ENCODE results near the gene TBC1D20. TPM values are rescaled to one million over a fixed set of nuclear protein-coding genes. Genes with fewer than 3 reads are reported as not detected.

TBC1D20 gene
- total RNA-seq, 1 donor from 2014 or later: 31.8 TPM

DNA sequence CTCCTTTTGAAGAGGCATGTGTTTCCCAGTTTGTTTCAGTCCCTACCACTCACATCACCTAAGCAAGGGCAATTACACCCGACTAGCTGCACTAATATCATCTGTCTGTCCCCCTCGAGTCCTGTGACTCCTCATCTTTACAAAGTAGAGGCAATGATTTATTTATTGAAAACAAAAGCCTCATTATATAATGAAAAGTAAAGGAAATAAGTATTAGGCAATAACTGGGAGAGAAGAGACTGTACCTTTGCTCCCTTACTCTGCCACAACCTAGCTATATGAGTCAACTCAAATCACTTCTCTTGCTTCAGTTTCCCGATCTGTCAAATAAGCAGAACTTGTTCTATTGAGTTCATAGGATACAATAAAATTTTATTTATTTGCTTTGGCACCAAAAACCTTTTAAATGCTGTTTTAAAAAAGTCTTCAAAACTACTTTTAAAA lies 42.3 kb upstream of the TBC1D20 start:
- H3K27me3 Mint-ChIP-seq: no peaks in the 10 kb centered on the region
- no peaks in the 10 kb centered on the region for H3K9me3 Mint-ChIP-seq
- H3K4me1 Mint-ChIP-seq (ENCODE audit: unreplicated experiment): peaks cover 4% of the 10 kb centered on the region
- H3K36me3 Mint-ChIP-seq: peaks cover 37% of the 10 kb centered on the region
- TF ChIP-seq, protein P1, sequence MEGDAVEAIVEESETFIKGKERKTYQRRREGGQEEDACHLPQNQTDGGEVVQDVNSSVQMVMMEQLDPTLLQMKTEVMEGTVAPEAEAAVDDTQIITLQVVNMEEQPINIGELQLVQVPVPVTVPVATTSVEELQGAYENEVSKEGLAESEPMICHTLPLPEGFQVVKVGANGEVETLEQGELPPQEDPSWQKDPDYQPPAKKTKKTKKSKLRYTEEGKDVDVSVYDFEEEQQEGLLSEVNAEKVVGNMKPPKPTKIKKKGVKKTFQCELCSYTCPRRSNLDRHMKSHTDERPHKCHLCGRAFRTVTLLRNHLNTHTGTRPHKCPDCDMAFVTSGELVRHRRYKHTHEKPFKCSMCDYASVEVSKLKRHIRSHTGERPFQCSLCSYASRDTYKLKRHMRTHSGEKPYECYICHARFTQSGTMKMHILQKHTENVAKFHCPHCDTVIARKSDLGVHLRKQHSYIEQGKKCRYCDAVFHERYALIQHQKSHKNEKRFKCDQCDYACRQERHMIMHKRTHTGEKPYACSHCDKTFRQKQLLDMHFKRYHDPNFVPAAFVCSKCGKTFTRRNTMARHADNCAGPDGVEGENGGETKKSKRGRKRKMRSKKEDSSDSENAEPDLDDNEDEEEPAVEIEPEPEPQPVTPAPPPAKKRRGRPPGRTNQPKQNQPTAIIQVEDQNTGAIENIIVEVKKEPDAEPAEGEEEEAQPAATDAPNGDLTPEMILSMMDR (conservative IDR thresholded peaks at IDR 0.05): no peak
- no peak overlapping the region for H3K4me3 Mint-ChIP-seq
- H3K27ac Mint-ChIP-seq: no peak overlapping the region
- no peak for DNase-seq (ENCODE audit: extremely low spot score, unreplicated experiment)

DNA sequence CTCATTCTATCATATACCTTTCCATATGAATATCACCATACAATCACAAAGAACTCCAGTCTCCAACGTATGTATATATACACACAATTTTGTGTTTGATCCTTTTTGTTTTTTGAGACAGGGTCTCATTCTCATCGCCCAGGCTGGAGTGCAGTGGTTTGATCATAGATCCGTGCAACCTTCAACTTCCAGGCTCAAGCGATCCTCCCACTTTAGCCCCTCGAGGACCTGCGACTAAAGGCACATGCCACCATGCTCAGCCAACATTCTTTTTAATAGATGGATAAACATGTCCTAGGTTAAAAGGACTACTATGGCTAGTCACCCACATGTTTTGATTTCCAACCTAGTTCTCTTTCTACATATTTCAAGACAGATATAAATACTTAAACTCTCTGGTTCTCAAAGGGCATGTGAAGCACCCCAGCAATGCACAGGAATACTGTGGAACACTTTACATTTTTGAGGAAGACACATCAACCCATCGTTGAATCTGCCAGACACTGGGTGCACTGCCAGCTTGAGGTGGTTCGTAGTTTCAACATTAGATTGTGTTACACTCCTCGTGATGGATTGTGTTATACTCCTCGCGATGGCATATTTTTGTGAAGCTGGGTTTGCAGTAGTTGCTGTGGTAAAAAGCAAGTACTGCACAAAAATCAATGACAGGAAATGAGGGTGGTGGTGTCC lies 40.9 kb upstream of the TBC1D20 start:
- H3K9me3 Mint-ChIP-seq: no peaks in the 10 kb centered on the region
- H3K4me3 Mint-ChIP-seq: no peak overlapping the region
- H3K36me3 Mint-ChIP-seq: peaks cover 29% of the 10 kb centered on the region
- no peaks in the 10 kb centered on the region for H3K4me1 Mint-ChIP-seq (ENCODE audit: unreplicated experiment)
- DNase-seq (ENCODE audit: extremely low spot score, unreplicated experiment): no peak
- no peaks in the 10 kb centered on the region for H3K27me3 Mint-ChIP-seq
- no peak overlapping the region for H3K27ac Mint-ChIP-seq
- TF ChIP-seq, protein P1 (conservative IDR thresholded peaks at IDR 0.05): no peak

DNA sequence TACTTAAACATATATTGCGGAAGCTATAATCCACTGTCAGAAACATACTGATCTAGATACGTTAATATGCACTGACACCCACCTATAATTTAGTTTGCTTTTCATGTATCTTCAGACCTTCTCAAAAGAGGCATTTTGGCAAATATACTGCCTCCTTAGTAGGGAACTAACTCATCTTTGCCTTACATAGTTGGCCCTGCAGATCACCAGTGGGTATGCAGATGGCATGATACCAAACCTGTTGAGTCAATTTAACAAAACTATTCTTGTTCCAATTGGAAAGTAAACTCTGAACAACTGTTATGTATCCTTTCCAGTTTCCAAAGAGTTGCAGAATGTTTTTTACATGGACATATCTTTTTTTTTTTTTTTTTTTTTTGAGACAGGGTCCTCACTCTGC lies 35.6 kb upstream of the TBC1D20 start:
- H3K4me3 Mint-ChIP-seq: no peak overlapping the region
- H3K27me3 Mint-ChIP-seq: no peaks in the 10 kb centered on the region
- H3K9me3 Mint-ChIP-seq: no peaks in the 10 kb centered on the region
- no peak overlapping the region for H3K27ac Mint-ChIP-seq
- TF ChIP-seq, protein P1 (conservative IDR thresholded peaks at IDR 0.05): no peak
- no peaks in the 10 kb centered on the region for H3K4me1 Mint-ChIP-seq (ENCODE audit: unreplicated experiment)
- peaks cover 31% of the 10 kb centered on the region for H3K36me3 Mint-ChIP-seq
- no peak for DNase-seq (ENCODE audit: extremely low spot score, unreplicated experiment)

DNA sequence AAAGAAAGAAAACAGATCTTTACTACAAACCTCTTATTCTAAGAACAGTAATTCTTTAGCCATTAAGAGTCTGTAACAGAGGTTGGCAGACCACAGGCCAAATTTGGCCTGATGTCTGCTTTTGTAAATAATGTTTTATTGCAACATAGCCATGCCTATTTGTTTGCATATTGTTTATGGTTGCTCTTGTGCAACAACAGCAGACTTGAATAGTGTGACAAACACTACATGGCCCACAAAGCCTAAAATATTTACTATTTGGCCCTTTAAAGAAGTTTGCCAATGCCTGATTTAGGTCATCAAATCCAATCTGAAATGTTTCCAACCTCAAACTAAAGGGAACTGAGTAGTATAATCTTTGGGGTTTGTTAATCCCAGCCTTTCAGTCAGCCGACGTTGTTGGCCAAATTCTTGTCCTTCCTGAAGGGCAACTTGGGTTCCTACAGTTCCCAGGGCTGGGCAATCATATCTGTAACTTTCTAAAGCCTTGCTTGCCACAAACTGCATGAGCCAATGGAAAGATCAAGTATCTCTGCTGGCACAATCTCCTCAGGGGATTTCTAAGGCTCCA lies 33.9 kb upstream of the TBC1D20 start:
- no peak for DNase-seq (ENCODE audit: extremely low spot score, unreplicated experiment)
- Mint-ChIP-seq H3K27me3 (no peaks in the 10 kb centered on the region), H3K36me3 (peaks cover 33% of the 10 kb centered on the region), H3K4me1 (ENCODE audit: unreplicated experiment) (no peaks in the 10 kb centered on the region), H3K27ac (peak overlapping the region; percentile 2), H3K4me3 (no peak overlapping the region), H3K9me3 (no peaks in the 10 kb centered on the region)
- TF ChIP-seq, protein P1 (conservative IDR thresholded peaks at IDR 0.05): no peak

DNA sequence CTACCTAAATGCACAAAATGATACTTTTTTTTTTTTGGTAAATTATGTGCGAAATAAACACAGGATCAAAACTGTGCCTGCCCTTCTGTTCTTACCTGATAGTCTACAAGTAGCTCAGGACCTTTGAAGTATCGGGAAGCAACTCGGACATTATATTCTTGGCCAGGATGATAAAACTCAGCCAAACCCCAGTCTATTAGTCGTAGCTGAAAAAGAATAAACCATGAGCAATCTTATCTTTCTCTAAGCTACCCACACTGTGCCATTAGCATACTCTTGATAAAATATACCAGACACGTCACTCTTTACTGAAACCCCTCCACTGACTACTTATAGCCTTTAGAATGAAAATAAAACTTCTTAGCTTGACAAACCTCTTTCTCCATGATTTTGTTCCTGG lies 29.8 kb upstream of the TBC1D20 start:
- H3K36me3 Mint-ChIP-seq: peaks cover 33% of the 10 kb centered on the region
- H3K4me1 Mint-ChIP-seq (ENCODE audit: unreplicated experiment): no peaks in the 10 kb centered on the region
- DNase-seq (ENCODE audit: extremely low spot score, unreplicated experiment): no peak
- no peak overlapping the region for H3K4me3 Mint-ChIP-seq
- H3K27me3 Mint-ChIP-seq: no peaks in the 10 kb centered on the region
- no peak overlapping the region for H3K27ac Mint-ChIP-seq
- H3K9me3 Mint-ChIP-seq: no peaks in the 10 kb centered on the region
- TF ChIP-seq, protein P1 (conservative IDR thresholded peaks at IDR 0.05): no peak
